MCF 10A (cell line): ENCODE measurements around the gene MME. TPM values are rescaled to one million over a fixed set of nuclear protein-coding genes. Genes with fewer than 3 reads are reported as not detected.
A peak's percentile ranks its signal among the peaks of the same experiment; 100 is the strongest.

Experiments used
- BruUV-seq: library from RNA; stranded (reverse); fragments of 400-500 nt; replicated peaks from 2 replicates; lab custom pipeline; 2021; lab: Mats Ljungman, UMichigan
- CTCF ChIA-PET: fragments of 300-600 bp; sonication (Branson Sonifier 250); formaldehyde crosslinking; extraction: SDS; loops from one replicate; lab custom pipeline; 2021; ENCODE audit warnings: antibody characterized with exemption, inconsistent platforms; lab: Yijun Ruan, JAX
- POLR2A ChIA-PET: fragments of 300-600, 350-650 bp; sonication (Branson Sonifier 250); formaldehyde crosslinking; extraction: SDS; loops from one replicate; lab custom pipeline; 2020; ENCODE audit warnings: antibody characterized with exemption, inconsistent platforms; lab: Yijun Ruan, JAX
- DNase-seq: peaks from one replicate; pipeline ENCODE4 v3.0.0-alpha.2; 2018; ENCODE audit not compliant: unreplicated experiment
- H3K27ac Mint-ChIP-seq: one replicate; pipeline ENCODE4 v1.8.0; 2022; ENCODE audit warnings: mild to moderate bottlenecking, low read depth, mixed read lengths; ENCODE audit not compliant: unreplicated experiment
- H3K27me3 Mint-ChIP-seq: one replicate; pipeline ENCODE4 v1.8.0; 2022; ENCODE audit warnings: mixed read lengths; ENCODE audit not compliant: insufficient read depth, unreplicated experiment
- H3K36me3 Mint-ChIP-seq: one replicate; pipeline ENCODE4 v1.8.0; 2022; ENCODE audit warnings: mild to moderate bottlenecking, moderate library complexity, mixed read lengths; ENCODE audit not compliant: insufficient read depth, unreplicated experiment
- H3K4me1 Mint-ChIP-seq: one replicate; pipeline ENCODE4 v1.8.0; 2022; ENCODE audit warnings: mixed read lengths; ENCODE audit not compliant: insufficient read depth, unreplicated experiment
- H3K4me3 Mint-ChIP-seq: one replicate; pipeline ENCODE4 v1.8.0; 2022; ENCODE audit warnings: mild to moderate bottlenecking, moderate library complexity, mixed read lengths; ENCODE audit not compliant: unreplicated experiment
- H3K9me3 Mint-ChIP-seq: one replicate; pipeline ENCODE4 v1.8.0; 2022; ENCODE audit warnings: mixed read lengths; ENCODE audit not compliant: unreplicated experiment
- intact Hi-C: fragments of 100-400 bp; cut with micrococcal nuclease; formaldehyde crosslinking; loops from 2 replicates; pipeline ENCODE4 v1.14.1; 2022
- total RNA-seq: library from RNA; stranded (reverse); gene quantifications from 2 replicates; pipeline ENCODE4 v1.2.3, GENCODE V29; 2022
- TF ChIP-seq, protein P1 (sequence below): fragments of 200-600 bp; IDR thresholded peaks from one replicate; pipeline ENCODE4 v1.8.0; 2022; ENCODE audit warnings: antibody characterized with exemption, mild to moderate bottlenecking; ENCODE audit not compliant: unreplicated experiment

Gene MME
- total RNA-seq, 1 experiment from 2014 or later, result 26.3 TPM

DNA sequence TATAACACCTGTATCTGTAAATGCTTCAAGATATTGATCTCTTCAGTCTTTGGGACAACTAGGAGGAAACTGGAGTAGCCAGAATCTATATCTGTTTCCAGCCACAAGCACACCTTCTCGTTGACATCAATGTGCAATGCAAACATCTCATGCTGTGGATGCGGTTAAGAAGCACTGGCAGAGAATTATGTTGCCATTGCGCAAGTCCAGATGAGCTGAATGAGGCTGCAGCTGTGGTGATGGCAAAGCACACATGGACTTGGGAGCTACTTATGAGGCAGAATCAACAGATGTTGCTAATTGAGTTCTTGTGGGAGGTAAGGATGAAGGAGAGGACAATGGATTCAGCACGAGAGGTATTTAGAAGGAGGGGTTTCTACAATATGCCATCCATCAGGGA, 122.5 kb downstream of the MME start:
- no peaks in the 10 kb centered on the region for H3K9me3 Mint-ChIP-seq
- intact Hi-C loops, result no loop called here
- no peaks in the 10 kb centered on the region for H3K27me3 Mint-ChIP-seq
- H3K27ac Mint-ChIP-seq, result peak overlapping the region; percentile 9
- ChIA-PET POLR2A (no interaction called here), CTCF (interaction anchor here (0.5 kb wide), 1 partner anchor 976 kb away, joined by 4 read pairs; no protein-coding TSS in a partner anchor)
- no peaks in the 10 kb centered on the region for H3K4me1 Mint-ChIP-seq
- DNase-seq, result peak; percentile 22
- TF ChIP-seq, protein P1, sequence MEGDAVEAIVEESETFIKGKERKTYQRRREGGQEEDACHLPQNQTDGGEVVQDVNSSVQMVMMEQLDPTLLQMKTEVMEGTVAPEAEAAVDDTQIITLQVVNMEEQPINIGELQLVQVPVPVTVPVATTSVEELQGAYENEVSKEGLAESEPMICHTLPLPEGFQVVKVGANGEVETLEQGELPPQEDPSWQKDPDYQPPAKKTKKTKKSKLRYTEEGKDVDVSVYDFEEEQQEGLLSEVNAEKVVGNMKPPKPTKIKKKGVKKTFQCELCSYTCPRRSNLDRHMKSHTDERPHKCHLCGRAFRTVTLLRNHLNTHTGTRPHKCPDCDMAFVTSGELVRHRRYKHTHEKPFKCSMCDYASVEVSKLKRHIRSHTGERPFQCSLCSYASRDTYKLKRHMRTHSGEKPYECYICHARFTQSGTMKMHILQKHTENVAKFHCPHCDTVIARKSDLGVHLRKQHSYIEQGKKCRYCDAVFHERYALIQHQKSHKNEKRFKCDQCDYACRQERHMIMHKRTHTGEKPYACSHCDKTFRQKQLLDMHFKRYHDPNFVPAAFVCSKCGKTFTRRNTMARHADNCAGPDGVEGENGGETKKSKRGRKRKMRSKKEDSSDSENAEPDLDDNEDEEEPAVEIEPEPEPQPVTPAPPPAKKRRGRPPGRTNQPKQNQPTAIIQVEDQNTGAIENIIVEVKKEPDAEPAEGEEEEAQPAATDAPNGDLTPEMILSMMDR, result no peak
- no TSS peak for BruUV-seq
- no peaks in the 10 kb centered on the region for H3K36me3 Mint-ChIP-seq
- no peak overlapping the region for H3K4me3 Mint-ChIP-seq

DNA sequence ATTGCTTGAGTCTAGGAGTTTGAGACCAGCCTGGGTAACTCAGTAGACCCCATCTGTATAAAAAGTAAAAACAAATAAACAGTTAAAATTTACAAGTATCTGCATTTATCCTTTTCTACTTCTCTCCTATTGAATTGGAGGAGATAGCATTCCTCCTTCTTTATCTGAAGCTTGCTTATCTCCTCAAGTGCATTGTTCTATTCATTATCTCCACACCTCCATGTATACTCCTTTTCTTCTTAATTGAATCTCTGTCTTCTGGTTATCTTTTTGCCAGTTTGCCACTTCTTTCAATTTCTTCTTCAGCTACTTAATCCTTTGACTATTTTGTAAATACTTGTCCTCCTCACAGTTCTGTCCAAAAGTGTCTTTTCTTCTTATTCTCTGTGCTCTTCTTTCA, 124.7 kb downstream of the MME start:
- BruUV-seq, result no TSS peak
- intact Hi-C loops, result no loop called here
- H3K27me3 Mint-ChIP-seq, result no peaks in the 10 kb centered on the region
- DNase-seq, result no peak
- H3K4me3 Mint-ChIP-seq, result no peak overlapping the region
- POLR2A ChIA-PET, result no interaction called here
- no peaks in the 10 kb centered on the region for H3K36me3 Mint-ChIP-seq
- TF ChIP-seq, protein P1, result no peak
- no peaks in the 10 kb centered on the region for H3K4me1 Mint-ChIP-seq
- no peak overlapping the region for H3K27ac Mint-ChIP-seq
- CTCF ChIA-PET, result interaction anchor here (1.7 kb wide), 1 partner anchor 250 kb away, joined by 5 read pairs; no protein-coding TSS in a partner anchor
- H3K9me3 Mint-ChIP-seq, result no peaks in the 10 kb centered on the region

DNA sequence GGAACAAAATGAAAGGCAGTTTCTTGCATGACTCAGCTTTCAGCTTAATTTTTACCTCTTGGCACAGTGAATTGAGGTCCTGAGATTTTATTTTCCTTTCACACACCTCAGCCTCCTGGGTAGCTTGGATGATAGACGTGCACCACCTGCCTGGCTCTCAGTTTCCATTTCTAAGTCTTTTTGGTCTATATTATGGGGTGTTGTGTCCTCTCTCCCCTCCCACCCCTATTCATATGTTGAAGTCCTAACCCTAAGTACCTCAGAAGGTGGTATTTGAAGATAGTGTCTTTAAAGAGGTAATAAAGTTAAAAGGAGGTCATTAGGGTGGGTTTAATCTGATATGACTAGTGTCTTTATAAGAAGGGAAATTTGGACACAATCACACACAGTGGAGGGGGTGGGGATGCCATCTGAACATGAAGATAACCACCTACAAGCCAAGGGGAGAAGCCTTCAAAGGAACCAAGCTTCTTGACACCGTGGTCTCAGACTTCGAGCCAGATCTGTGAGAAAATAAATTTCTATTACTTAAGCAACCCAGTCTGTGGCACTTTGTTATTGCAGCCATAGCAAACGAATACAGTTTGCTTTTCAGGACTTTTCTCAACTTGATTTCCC, 128.2 kb downstream of the MME start:
- CTCF ChIA-PET, result no interaction called here
- BruUV-seq, result no TSS peak

DNA sequence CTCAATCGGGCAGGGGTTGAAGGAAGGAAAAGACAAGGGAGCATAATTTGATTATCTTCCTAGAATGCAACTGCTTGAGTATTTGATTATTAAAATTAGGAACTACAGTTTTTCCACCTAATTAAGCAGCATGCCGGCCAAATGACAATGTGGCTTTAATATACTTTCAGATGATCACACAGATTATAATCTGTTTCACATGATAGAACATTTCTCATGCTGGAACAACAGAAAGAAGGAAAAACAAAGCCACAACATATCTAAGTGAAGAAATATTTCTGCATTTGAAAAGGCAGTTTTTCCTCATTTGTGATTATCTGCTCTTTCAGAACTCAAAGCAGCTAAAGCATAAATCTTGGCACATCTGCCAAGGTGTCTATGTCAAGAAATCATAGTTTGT, 130.6 kb downstream of the MME start:
- no peaks in the 10 kb centered on the region for H3K27me3 Mint-ChIP-seq
- no peak for DNase-seq
- no peak overlapping the region for H3K4me3 Mint-ChIP-seq
- ChIA-PET CTCF (no interaction called here), POLR2A (no interaction called here)
- H3K4me1 Mint-ChIP-seq, result peaks cover 6% of the 10 kb centered on the region
- H3K36me3 Mint-ChIP-seq, result no peaks in the 10 kb centered on the region
- intact Hi-C loops, result no loop called here
- BruUV-seq, result no TSS peak
- TF ChIP-seq, protein P1, result no peak
- no peak overlapping the region for H3K27ac Mint-ChIP-seq
- no peaks in the 10 kb centered on the region for H3K9me3 Mint-ChIP-seq

More for the DNA sequence above, 128.2 kb downstream of the MME start:
- intact Hi-C loops, result no loop called here
- Mint-ChIP-seq H3K4me1 (peaks cover 6% of the 10 kb centered on the region), H3K9me3 (no peaks in the 10 kb centered on the region), H3K4me3 (no peak overlapping the region), H3K27ac (no peak overlapping the region), H3K36me3 (no peaks in the 10 kb centered on the region), H3K27me3 (no peaks in the 10 kb centered on the region)
- POLR2A ChIA-PET, result no interaction called here
- DNase-seq, result no peak
- TF ChIP-seq, protein P1, result no peak
